Activated CD4-positive, alpha-beta T cell treated with anti-CD3 and anti-CD28 coated beads, Interleukin-2, amount 50 U/mL, for 48 hours (primary cell): ENCODE data around the gene SND1.

Experiments used
- DNase-seq, 2 experiments: peaks; one replicate each; pipeline ENCODE4 v3.0.0-alpha.2; 2020

Gene SND1

GRCh38 chr7:127979113-127979727, 327.2 kb downstream of the SND1 start:
- DNase-seq: no peak

GRCh38 chr7:127979728-127980126, 327.7 kb downstream of the SND1 start:
- no peak for DNase-seq

- no peak for DNase-seq
Observed at GRCh38 chr7:127980901-127981300, 328.9 kb downstream of the SND1 start.

- DNase-seq: no peak
Observed at GRCh38 chr7:127981965-127982364, 330.0 kb downstream of the SND1 start.

GRCh38 chr7:127983804-127984332, 331.9 kb downstream of the SND1 start:
- DNase-seq: no peak

- no peak for DNase-seq
Observed at GRCh38 chr7:127986581-127987521, 334.9 kb downstream of the SND1 start.

- no peak for DNase-seq
Observed at GRCh38 chr7:127988751-127989150, 336.8 kb downstream of the SND1 start.

- no peak for DNase-seq
Observed at GRCh38 chr7:127993317-127993716, 341.3 kb downstream of the SND1 start.

- no peak for DNase-seq
Observed at GRCh38 chr7:127993987-127994386, 342.0 kb downstream of the SND1 start.

GRCh38 chr7:127995156-127995880, 343.3 kb downstream of the SND1 start:
- no peak for DNase-seq

- no peak for DNase-seq
Observed at GRCh38 chr7:127995881-127996215, 343.9 kb downstream of the SND1 start.

GRCh38 chr7:127996253-127997071, 344.5 kb downstream of the SND1 start:
- no peak for DNase-seq

- DNase-seq: no peak
Observed at GRCh38 chr7:127997226-127997922, 345.4 kb downstream of the SND1 start.

- no peak for DNase-seq
Observed at GRCh38 chr7:127998671-127999070, 346.7 kb downstream of the SND1 start.

- no peak for DNase-seq
Observed at GRCh38 chr7:128000048-128000447, 348.1 kb downstream of the SND1 start.

- no peak for DNase-seq
Observed at GRCh38 chr7:128000854-128001265, 348.9 kb downstream of the SND1 start.

GRCh38 chr7:128003167-128003566, 351.2 kb downstream of the SND1 start:
- DNase-seq: no peak

- no peak for DNase-seq
Observed at GRCh38 chr7:128003787-128004186, 351.8 kb downstream of the SND1 start.

- no peak for DNase-seq
Observed at GRCh38 chr7:128004623-128005022, 352.6 kb downstream of the SND1 start.

- no peak for DNase-seq
Observed at GRCh38 chr7:128005117-128005516, 353.1 kb downstream of the SND1 start.

GRCh38 chr7:128005759-128006159, 353.8 kb downstream of the SND1 start:
- DNase-seq: no peak
